Measurements from ENCODE around the gene ATM.
"Not testable (repeated sequence)": the region's sequence is repeated elsewhere in the genome, so short reads cannot be mapped to it uniquely, and the experiment has no call there.

DNA sequence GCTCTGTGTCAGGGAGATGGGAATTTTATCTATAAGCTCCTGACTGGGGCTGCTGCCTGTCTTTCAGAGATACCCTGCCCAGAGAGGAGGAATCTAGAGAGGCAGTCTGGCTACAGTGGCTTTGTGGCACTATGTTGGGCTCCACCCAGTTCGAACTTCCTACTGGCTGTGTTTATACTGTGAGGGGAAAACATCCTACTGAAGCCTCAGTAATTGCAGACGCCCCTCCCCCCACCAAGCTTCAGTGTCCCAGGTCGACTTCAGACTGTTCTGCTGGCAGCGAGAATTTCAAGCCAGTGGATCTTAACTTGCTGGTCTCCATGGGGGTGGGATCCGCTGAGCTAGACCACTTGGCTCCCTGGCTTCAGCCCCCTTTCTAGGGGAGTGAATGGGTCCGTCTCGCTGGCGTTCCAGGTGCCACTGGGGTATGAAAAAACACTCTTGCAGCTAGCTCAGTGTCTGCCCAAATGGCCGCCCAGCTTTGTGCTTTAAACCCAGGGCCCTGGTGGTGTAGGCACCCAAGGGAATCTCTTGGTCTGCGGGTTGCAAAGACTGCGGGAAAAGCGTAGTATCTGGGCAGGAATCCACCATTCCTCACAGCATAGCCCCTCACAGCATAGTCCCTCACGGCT lies 54.2 kb downstream of the ATM start:
- not testable (repeated sequence) for TF ChIP-seq EZH2 (IDR thresholded peaks at IDR 0.05; ENCODE audit: borderline replicate concordance); EZH2phosphoT487 (IDR thresholded peaks at IDR 0.05; ENCODE audit: low read depth, severe bottlenecking, unreplicated experiment)
- TF ChIP-seq, protein P1, sequence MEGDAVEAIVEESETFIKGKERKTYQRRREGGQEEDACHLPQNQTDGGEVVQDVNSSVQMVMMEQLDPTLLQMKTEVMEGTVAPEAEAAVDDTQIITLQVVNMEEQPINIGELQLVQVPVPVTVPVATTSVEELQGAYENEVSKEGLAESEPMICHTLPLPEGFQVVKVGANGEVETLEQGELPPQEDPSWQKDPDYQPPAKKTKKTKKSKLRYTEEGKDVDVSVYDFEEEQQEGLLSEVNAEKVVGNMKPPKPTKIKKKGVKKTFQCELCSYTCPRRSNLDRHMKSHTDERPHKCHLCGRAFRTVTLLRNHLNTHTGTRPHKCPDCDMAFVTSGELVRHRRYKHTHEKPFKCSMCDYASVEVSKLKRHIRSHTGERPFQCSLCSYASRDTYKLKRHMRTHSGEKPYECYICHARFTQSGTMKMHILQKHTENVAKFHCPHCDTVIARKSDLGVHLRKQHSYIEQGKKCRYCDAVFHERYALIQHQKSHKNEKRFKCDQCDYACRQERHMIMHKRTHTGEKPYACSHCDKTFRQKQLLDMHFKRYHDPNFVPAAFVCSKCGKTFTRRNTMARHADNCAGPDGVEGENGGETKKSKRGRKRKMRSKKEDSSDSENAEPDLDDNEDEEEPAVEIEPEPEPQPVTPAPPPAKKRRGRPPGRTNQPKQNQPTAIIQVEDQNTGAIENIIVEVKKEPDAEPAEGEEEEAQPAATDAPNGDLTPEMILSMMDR (IDR thresholded peaks at IDR 0.05; ENCODE audit: poor library complexity): not testable (repeated sequence)

All from hepatocyte (in vitro differentiated cells).